WTC11 (cell line): ENCODE results near the gene UGP2.

ENCODE experiments used
- ELF4 ChIP-seq: sonication (generic); formaldehyde crosslinking; IDR thresholded peaks from 2 replicates; pipeline ENCODE4 v1.8.1; 2022; ENCODE audit warnings: low read depth, mild to moderate bottlenecking, moderate library complexity, missing genetic modification reagents
- ETV6 ChIP-seq: sonication (generic); formaldehyde crosslinking; IDR thresholded peaks from 2 replicates; pipeline ENCODE4 v1.8.1; 2022; ENCODE audit warnings: mild to moderate bottlenecking, missing genetic modification reagents
- JUN ChIP-seq: sonication (generic); formaldehyde crosslinking; IDR thresholded peaks from 2 replicates; pipeline ENCODE4 v1.8.0; 2023; ENCODE audit warnings: mild to moderate bottlenecking, missing genetic modification reagents
- OVOL2 ChIP-seq: fragments of 250-450 bp; sonication (Bioruptor Pico); IDR thresholded peaks from 2 replicates; pipeline ENCODE4 v1.9.0; 2021; ENCODE audit warnings: mild to moderate bottlenecking, borderline replicate concordance
- SP1 ChIP-seq: sonication (generic); formaldehyde crosslinking; conservative IDR thresholded peaks from 2 replicates; pipeline ENCODE4 v1.8.1; 2022; ENCODE audit warnings: missing genetic modification reagents
- TP53 ChIP-seq: sonication (generic); formaldehyde crosslinking; IDR thresholded peaks from 2 replicates; pipeline ENCODE4 v1.8.1; 2023; ENCODE audit warnings: mild to moderate bottlenecking, missing genetic modification reagents
- ZNF121 ChIP-seq: sonication (generic); formaldehyde crosslinking; IDR thresholded peaks from 2 replicates; pipeline ENCODE4 v1.8.0; 2023; ENCODE audit warnings: missing genetic modification reagents
- TF ChIP-seq, protein P1 (sequence below): sonication (generic); formaldehyde crosslinking; IDR thresholded peaks from 2 replicates; pipeline ENCODE4 v1.8.1; 2023; ENCODE audit warnings: mild to moderate bottlenecking, moderate library complexity, missing genetic modification reagents
- TF ChIP-seq, protein P2 (sequence below): fragments of 200-600 bp; IDR thresholded peaks from 2 replicates; pipeline ENCODE4 v1.8.0; 2022; ENCODE audit warnings: antibody characterized with exemption
- TF ChIP-seq, protein P3 (sequence below): sonication (generic); formaldehyde crosslinking; IDR thresholded peaks from 2 replicates; pipeline ENCODE4 v1.8.1; 2023; ENCODE audit warnings: mild to moderate bottlenecking, missing genetic modification reagents, moderate library complexity
- TF ChIP-seq, protein P4 (sequence below): sonication (generic); formaldehyde crosslinking; IDR thresholded peaks from 2 replicates; pipeline ENCODE4 v1.8.0; 2023; ENCODE audit warnings: missing genetic modification reagents
- TF ChIP-seq, protein P5 (sequence below): sonication (generic); formaldehyde crosslinking; IDR thresholded peaks from 2 replicates; pipeline ENCODE4 v1.8.0; 2022; ENCODE audit warnings: mild to moderate bottlenecking, missing genetic modification reagents

DNA sequence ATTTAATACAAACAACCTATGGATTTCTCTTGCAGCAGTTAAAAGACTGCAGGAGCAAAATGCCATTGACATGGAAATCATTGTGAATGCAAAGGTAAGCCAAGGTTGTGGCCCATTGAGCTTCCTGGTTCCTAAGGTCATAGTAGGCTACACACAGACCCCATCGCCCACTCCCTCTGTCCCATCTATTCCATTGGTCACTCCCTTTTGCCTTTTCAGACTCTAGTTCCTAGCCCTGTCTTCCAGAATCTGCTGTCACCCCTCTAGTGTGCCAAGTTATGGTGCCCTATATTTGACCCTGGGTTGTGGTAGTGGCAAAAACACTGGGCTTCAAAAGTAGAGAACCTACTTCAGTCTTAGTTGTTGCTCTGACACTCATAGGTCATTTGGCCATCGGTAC, 44.7 kb downstream of the UGP2 start:
- TF ChIP-seq, protein P1, sequence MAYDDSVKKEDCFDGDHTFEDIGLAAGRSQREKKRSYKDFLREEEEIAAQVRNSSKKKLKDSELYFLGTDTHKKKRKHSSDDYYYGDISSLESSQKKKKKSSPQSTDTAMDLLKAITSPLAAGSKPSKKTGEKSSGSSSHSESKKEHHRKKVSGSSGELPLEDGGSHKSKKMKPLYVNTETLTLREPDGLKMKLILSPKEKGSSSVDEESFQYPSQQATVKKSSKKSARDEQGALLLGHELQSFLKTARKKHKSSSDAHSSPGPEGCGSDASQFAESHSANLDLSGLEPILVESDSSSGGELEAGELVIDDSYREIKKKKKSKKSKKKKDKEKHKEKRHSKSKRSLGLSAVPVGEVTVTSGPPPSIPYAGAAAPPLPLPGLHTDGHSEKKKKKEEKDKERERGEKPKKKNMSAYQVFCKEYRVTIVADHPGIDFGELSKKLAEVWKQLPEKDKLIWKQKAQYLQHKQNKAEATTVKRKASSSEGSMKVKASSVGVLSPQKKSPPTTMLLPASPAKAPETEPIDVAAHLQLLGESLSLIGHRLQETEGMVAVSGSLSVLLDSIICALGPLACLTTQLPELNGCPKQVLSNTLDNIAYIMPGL: no peak
- TF ChIP-seq, protein P2, sequence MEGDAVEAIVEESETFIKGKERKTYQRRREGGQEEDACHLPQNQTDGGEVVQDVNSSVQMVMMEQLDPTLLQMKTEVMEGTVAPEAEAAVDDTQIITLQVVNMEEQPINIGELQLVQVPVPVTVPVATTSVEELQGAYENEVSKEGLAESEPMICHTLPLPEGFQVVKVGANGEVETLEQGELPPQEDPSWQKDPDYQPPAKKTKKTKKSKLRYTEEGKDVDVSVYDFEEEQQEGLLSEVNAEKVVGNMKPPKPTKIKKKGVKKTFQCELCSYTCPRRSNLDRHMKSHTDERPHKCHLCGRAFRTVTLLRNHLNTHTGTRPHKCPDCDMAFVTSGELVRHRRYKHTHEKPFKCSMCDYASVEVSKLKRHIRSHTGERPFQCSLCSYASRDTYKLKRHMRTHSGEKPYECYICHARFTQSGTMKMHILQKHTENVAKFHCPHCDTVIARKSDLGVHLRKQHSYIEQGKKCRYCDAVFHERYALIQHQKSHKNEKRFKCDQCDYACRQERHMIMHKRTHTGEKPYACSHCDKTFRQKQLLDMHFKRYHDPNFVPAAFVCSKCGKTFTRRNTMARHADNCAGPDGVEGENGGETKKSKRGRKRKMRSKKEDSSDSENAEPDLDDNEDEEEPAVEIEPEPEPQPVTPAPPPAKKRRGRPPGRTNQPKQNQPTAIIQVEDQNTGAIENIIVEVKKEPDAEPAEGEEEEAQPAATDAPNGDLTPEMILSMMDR: no peak
- no peak for TF ChIP-seq OVOL2 (CRISPR knock-in tag)
- no peak for TF ChIP-seq JUN (CRISPR knock-in tag)
- TF ChIP-seq, protein P3, sequence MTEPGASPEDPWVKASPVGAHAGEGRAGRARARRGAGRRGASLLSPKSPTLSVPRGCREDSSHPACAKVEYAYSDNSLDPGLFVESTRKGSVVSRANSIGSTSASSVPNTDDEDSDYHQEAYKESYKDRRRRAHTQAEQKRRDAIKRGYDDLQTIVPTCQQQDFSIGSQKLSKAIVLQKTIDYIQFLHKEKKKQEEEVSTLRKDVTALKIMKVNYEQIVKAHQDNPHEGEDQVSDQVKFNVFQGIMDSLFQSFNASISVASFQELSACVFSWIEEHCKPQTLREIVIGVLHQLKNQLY (CRISPR knock-in tag): no peak
- TF ChIP-seq, protein P4, sequence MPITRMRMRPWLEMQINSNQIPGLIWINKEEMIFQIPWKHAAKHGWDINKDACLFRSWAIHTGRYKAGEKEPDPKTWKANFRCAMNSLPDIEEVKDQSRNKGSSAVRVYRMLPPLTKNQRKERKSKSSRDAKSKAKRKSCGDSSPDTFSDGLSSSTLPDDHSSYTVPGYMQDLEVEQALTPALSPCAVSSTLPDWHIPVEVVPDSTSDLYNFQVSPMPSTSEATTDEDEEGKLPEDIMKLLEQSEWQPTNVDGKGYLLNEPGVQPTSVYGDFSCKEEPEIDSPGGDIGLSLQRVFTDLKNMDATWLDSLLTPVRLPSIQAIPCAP: no peak
- TF ChIP-seq, protein P5, sequence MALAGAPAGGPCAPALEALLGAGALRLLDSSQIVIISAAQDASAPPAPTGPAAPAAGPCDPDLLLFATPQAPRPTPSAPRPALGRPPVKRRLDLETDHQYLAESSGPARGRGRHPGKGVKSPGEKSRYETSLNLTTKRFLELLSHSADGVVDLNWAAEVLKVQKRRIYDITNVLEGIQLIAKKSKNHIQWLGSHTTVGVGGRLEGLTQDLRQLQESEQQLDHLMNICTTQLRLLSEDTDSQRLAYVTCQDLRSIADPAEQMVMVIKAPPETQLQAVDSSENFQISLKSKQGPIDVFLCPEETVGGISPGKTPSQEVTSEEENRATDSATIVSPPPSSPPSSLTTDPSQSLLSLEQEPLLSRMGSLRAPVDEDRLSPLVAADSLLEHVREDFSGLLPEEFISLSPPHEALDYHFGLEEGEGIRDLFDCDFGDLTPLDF (CRISPR knock-in tag): no peak
- no peak for TF ChIP-seq ZNF121 (CRISPR knock-in tag)
- TF ChIP-seq ETV6 (CRISPR knock-in tag): no peak
- TF ChIP-seq ELF4: no peak
- TF ChIP-seq TP53 (CRISPR knock-in tag): no peak
- TF ChIP-seq SP1 (CRISPR knock-in tag): no peak
